NT2/D1 (cell line): ENCODE results near the gene PPFIA2.

Experiments used
- DNase-seq: peaks from one replicate; pipeline ENCODE4 v3.0.0-alpha.2; 2011; ENCODE audit warnings: low read depth, low spot score
- H3K27me3 ChIP-seq: 2 replicates; pipeline ENCODE4 v1.6.0; 2011; ENCODE audit warnings: mild to moderate bottlenecking; ENCODE audit not compliant: insufficient read length, insufficient read depth
- H3K36me3 ChIP-seq: 2 replicates; pipeline ENCODE4 v1.6.1; 2011; ENCODE audit warnings: mild to moderate bottlenecking, low read length, mixed read lengths; ENCODE audit not compliant: insufficient read depth, insufficient read length
- H3K4me1 ChIP-seq: 2 replicates; pipeline ENCODE4 v1.5.1; 2011; ENCODE audit not compliant: insufficient read depth, insufficient read length
- H3K4me3 ChIP-seq: 2 replicates; pipeline ENCODE4 v1.5.1; 2011; ENCODE audit warnings: low read depth; ENCODE audit not compliant: insufficient read length
- H3K9ac ChIP-seq: 2 replicates; pipeline ENCODE4 v1.6.0; 2011; ENCODE audit warnings: low read depth; ENCODE audit not compliant: insufficient read length
- H3K9me3 ChIP-seq: 2 replicates; pipeline ENCODE4 v1.5.1; 2011; ENCODE audit warnings: mild to moderate bottlenecking, low read length; ENCODE audit not compliant: insufficient read depth
- SUZ12 ChIP-seq: IDR thresholded peaks from 2 replicates; pipeline ENCODE4 v1.6.1; 2011; ENCODE audit not compliant: insufficient read length, insufficient read depth; ENCODE audit errors: extremely low read depth
- YY1 ChIP-seq: IDR thresholded peaks from 2 replicates; pipeline ENCODE4 v1.6.1; 2011; ENCODE audit not compliant: insufficient read length, insufficient read depth
- ZNF274 ChIP-seq: IDR thresholded peaks from 2 replicates; pipeline ENCODE4 v1.6.1; 2011; ENCODE audit warnings: mild to moderate bottlenecking, low read depth, low read length

Gene PPFIA2

DNA sequence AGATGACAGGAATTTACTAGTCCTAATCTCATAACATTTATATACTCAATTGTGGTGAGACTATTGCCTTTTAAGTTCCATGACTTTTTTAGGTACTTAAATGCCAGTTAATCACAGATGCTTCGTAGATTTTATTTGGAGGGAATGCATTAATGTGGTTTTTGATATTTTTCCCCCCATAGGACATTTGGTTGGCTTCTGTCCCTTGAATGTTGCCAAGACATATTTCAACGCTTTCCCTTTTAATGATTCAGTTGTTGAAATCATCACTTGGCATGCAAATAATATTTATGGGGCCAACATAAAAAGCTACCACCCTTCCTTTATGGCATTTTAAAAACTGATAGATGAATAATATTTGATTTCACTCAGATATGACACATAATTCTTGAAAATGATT is 509.2 kb downstream of the PPFIA2 start:
- Histone ChIP-seq H3K4me1 (no peaks in the 10 kb centered on the region), H3K36me3 (no peaks in the 10 kb centered on the region), H3K9ac (no peak overlapping the region), H3K4me3 (no peak overlapping the region), H3K9me3 (no peaks in the 10 kb centered on the region), H3K27me3 (no peaks in the 10 kb centered on the region)
- TF ChIP-seq ZNF274 (no peak), YY1 (no peak), SUZ12 (no peak)
- no peak for DNase-seq

DNA sequence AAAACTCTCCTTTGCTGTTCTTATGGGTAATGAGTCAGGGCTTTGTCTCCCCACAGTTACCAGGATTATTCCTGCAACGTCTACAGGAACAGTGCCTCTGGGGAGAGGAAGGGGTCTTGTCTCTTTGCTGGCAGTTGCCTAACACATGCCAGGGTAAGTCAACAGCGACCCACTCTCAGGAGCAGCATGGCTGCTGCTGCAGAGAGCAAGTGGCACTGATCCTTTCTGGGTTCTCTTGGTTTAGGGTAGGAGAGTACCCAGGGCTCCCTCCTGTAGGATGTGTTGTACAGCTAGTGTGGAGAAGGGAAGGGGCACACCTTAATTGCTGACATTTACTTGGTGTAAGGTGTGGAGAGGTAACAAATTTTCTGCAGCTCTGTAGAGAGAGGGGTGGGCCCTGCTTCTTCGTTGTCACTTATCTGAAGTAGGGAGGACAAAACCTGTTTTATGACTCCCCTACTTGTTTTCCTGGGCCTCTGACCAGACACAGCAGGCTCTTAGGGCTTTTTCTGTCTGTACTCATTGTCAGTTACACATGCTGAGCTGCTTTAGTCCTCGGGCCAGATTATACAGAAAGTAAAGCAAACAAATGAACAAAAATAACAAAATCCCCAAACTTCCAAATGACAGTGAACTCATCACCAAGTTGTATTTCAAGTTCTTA is 513.1 kb downstream of the PPFIA2 start:
- no peak overlapping the region for H3K4me3 ChIP-seq
- DNase-seq, result no peak
- no peak for TF ChIP-seq ZNF274
- no peak for TF ChIP-seq SUZ12
- TF ChIP-seq YY1, result no peak
- H3K9me3 ChIP-seq, result no peaks in the 10 kb centered on the region
- no peaks in the 10 kb centered on the region for H3K4me1 ChIP-seq
- H3K9ac ChIP-seq, result no peak overlapping the region
- no peaks in the 10 kb centered on the region for H3K36me3 ChIP-seq
- no peaks in the 10 kb centered on the region for H3K27me3 ChIP-seq

DNA sequence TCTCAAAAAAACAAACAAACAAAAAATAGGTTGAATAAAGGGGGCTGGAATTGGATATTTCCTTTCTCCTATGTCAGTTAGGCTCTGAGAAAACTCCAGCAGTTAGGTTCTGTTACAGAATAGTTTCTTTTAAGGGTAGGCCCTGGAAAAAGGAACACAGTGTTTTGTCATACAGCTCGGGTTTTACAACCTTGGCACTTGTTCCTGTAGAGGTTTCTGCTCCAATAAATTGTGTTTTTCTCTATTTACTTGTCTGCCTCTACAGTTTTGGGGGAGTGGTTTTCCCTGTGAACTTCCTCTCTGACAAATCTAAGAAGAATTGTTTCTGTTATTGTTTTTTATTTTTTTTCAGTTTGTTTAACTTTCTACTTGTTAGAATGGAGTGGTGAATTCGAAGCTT is 513.7 kb downstream of the PPFIA2 start:
- Histone ChIP-seq H3K9me3 (no peaks in the 10 kb centered on the region), H3K9ac (no peak overlapping the region), H3K27me3 (no peaks in the 10 kb centered on the region), H3K4me3 (no peak overlapping the region), H3K4me1 (no peaks in the 10 kb centered on the region), H3K36me3 (no peaks in the 10 kb centered on the region)
- TF ChIP-seq SUZ12, result no peak
- no peak for TF ChIP-seq YY1
- no peak for TF ChIP-seq ZNF274
- no peak for DNase-seq

- Histone ChIP-seq H3K4me1 (no peaks in the 10 kb centered on the region), H3K27me3 (no peaks in the 10 kb centered on the region), H3K36me3 (no peaks in the 10 kb centered on the region), H3K9ac (no peak overlapping the region), H3K9me3 (no peaks in the 10 kb centered on the region), H3K4me3 (no peak overlapping the region)
- no peak for DNase-seq
- TF ChIP-seq YY1 (no peak), SUZ12 (no peak)
Observed at GRCh38 chr12:81231574-81232368, 527.4 kb downstream of the PPFIA2 start.

GRCh38 chr12:81229759-81230158 is 529.4 kb downstream of the PPFIA2 start:
- no peak for DNase-seq

DNA sequence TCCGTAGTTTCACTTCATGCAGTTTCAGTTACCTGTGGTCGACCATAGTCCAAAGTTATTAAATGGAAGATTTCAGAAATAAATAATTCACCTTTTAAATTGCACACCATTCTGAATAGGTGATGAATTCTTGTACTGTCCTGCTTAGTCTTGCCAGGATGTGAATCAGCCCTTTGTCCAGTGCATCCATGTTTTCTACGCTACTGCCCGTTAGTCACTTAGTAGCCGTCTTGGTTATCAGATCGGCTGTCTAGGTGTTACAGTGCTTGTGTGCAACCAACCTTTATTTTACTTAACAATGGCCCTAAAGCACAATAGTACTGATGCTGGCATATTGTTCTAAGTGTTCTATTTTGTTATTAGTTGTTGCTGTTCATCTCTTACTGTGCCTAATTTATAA is 534.5 kb downstream of the PPFIA2 start:
- Histone ChIP-seq H3K36me3 (no peaks in the 10 kb centered on the region), H3K9me3 (no peaks in the 10 kb centered on the region), H3K4me1 (no peaks in the 10 kb centered on the region), H3K9ac (no peak overlapping the region), H3K4me3 (no peak overlapping the region), H3K27me3 (no peaks in the 10 kb centered on the region)
- no peak for DNase-seq
- TF ChIP-seq SUZ12 (no peak), ZNF274 (no peak), YY1 (no peak)

More at GRCh38 chr12:81229759-81230158, 529.4 kb downstream of the PPFIA2 start:
- Histone ChIP-seq H3K9me3 (no peaks in the 10 kb centered on the region), H3K27me3 (no peaks in the 10 kb centered on the region), H3K9ac (no peak overlapping the region), H3K4me3 (no peak overlapping the region), H3K4me1 (no peaks in the 10 kb centered on the region), H3K36me3 (no peaks in the 10 kb centered on the region)
- no peak for TF ChIP-seq ZNF274

GRCh38 chr12:81222846-81223592 is 536.1 kb downstream of the PPFIA2 start:
- Histone ChIP-seq H3K9me3 (no peaks in the 10 kb centered on the region), H3K9ac (no peak overlapping the region), H3K27me3 (no peaks in the 10 kb centered on the region), H3K4me1 (no peaks in the 10 kb centered on the region), H3K36me3 (no peaks in the 10 kb centered on the region), H3K4me3 (no peak overlapping the region)
- TF ChIP-seq ZNF274 (no peak), YY1 (no peak), SUZ12 (no peak)
- no peak for DNase-seq
